SKM-1 (cell line): ENCODE data around the gene LRRC71.

ENCODE experiments used
- DNase-seq: peaks from one replicate; lab custom pipeline; 2025; ENCODE audit not compliant: unreplicated experiment; lab: John Stamatoyannopoulos, UW

The LRRC71 gene

GRCh38 chr1:156905176-156905575 lies 15.3 kb upstream of the LRRC71 start:
- no peak for DNase-seq

DNA sequence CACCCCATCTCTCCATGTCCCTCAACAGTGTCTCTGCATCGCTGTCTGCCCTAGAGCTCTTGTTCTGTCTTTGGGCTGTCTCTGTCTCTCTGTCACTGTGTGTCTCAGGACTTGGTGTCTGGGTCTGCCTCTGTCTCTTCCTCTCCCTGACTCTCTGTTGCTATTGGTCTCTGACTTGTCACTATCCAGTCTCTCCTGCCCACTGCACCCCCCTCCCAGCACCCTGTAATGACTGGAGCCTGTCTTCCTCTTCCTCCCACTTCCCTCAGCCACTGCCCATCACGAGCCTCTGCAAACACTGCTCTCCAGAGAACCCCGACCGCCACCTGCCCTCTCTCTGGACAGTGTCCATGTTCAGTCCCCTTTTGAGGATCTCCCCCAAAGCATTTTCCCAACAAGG lies 14.8 kb upstream of the LRRC71 start:
- DNase-seq: no peak

DNA sequence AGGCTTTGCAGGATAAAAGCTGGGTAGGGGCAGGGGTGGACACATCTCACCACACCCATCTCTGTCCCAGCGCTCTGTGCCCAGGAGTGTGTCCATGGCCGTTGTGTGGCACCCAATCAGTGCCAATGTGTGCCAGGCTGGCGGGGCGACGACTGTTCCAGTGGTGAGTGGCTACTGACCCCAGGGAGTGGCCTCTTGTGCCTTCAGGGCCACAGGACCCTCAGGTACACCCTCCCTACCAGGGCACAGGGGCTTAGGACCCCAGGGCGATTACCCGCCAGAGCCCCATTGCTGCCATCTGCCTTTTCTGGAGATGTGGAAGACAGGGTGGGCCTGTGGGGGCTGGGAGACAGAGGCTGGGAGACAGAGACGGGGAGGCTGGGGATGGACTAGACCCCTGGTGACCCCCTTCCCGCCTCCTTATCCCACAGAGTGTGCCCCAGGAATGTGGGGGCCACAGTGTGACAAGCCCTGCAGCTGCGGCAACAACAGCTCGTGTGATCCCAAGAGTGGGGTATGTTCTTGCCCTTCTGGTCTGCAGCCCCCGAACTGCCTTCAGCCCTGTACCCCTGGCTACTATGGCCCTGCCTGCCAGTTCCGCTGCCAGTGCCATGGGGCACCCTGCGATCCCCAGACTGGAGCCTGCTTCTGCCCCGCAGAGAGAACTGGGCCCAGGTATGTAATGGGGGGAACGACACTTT lies 14.1 kb upstream of the LRRC71 start:
- no peak for DNase-seq

DNA sequence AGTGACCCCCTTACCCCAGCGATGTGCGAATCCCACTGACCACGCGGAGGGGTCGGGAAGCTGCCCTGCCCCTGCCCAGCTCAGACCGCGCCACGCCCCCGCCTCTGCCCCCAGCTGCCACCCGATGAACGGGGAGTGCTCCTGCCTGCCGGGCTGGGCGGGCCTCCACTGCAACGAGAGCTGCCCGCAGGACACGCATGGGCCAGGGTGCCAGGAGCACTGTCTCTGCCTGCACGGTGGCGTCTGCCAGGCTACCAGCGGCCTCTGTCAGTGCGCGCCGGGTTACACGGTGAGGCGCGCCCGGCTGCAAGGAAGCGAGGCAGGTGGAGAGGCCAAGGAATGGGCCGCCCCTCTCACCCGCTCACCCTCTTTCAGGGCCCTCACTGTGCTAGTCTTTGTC lies 11.9 kb upstream of the LRRC71 start:
- no peak for DNase-seq

DNA sequence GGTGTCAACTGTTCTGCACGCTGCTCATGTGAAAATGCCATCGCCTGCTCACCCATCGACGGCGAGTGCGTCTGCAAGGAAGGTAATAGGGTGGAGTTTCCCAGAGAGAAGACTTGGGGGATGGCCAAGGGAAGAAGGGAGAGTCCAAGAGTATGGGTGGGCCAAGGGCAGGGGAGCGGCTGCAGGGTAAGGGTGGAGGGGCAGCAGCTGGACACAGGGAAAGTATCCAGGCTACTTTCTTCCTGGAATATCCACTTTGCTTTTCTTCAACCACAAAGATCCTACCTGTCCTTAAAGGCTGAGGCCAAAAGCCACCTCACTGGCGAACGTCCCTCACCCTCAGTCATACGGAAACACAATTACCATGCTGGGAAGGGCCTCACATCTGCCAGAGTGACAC lies 11.5 kb upstream of the LRRC71 start:
- no peak for DNase-seq

- DNase-seq: no peak
These were observed 10.8 kb upstream of the LRRC71 start for GRCh38 chr1:156909671-156910070.

DNA sequence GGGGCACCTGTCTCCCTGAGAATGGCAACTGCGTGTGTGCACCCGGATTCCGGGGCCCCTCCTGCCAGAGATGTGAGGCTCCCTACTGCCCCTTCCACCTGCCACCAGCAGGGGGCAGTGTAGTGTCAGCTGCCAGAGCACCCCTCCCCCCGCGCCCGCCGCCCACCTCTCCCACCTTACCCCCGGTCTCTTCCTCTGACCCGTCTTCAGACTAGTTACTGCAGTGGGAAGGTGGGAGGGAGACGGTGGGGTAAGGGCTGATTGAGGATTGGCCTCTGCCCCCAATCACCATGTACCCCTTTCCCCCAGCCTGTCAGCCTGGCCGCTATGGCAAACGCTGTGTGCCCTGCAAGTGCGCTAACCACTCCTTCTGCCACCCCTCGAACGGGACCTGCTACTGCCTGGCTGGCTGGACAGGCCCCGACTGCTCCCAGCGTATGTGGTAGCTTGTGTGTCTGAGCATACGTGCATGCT lies 10.1 kb upstream of the LRRC71 start:
- no peak for DNase-seq

DNA sequence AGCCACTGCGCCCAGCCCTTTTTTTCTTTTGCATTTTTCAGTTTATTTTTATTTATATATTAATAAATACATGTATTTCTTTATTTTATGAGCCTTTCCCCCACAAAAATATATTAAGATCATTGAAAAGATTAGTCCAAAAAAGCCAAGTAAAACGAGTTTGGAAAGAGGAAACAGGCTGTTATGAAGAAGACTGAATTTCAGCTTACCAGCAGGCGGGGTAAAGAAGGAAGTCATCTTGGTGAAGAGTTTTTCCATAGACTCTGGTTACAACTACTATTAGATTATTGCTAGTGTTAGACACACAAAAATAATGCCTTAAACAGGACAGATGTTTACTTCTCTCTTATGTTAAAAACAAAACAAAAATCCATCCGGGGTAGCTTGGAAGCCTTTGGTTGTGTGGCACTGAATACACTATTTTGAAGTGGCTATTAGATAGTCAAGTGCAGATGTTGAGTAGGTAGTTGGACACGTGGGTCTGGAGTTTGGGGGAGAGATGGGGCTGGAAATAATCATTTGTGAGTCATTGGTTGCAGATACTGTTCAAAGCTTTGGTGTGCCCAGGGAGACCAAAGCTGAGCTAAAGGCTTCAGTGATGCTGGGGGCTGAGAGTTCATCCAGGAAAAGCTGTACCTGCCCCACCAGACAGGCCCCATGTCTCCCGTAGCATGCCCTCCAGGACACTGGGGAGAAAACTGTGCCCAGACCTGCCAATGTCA lies 8.7 kb upstream of the LRRC71 start:
- peak; percentile 44 for DNase-seq

DNA sequence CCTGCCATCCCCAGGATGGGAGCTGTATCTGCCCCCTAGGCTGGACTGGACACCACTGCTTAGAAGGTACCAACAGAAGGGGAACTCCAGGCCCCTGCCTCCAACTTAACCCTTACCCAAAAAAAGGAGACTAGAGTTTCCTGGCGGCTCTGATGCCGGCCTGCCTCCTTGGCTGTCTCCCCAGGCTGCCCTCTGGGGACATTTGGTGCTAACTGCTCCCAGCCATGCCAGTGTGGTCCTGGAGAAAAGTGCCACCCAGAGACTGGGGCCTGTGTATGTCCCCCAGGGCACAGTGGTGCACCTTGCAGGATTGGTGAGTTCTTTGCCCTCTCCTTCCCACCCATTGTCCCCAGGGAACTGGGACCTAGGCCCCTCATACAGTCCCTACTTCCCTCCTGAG lies 8.1 kb upstream of the LRRC71 start:
- DNase-seq: no peak

- DNase-seq: no peak
These were observed 7.3 kb upstream of the LRRC71 start for GRCh38 chr1:156912861-156913808.

GRCh38 chr1:156913809-156914387 lies 6.5 kb upstream of the LRRC71 start:
- DNase-seq: no peak

DNA sequence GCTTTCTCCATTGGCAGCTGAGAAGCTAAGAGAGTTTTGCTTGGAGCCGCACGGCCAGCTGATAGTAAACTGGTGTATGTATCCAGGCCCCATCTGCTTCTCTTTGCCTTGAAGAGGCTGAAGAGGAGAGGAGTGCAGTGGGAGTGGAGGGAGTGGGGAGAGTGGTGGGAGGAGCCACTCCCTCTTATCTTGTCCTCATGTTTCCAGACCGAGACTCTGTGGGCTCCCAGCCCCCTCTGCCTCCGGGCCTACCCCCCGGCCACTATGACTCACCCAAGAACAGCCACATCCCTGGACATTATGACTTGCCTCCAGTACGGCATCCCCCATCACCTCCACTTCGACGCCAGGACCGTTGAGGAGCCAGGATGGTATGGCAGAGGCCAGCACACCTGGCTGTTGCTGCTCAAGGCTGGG lies 6.0 kb upstream of the LRRC71 start:
- no peak for DNase-seq

DNA sequence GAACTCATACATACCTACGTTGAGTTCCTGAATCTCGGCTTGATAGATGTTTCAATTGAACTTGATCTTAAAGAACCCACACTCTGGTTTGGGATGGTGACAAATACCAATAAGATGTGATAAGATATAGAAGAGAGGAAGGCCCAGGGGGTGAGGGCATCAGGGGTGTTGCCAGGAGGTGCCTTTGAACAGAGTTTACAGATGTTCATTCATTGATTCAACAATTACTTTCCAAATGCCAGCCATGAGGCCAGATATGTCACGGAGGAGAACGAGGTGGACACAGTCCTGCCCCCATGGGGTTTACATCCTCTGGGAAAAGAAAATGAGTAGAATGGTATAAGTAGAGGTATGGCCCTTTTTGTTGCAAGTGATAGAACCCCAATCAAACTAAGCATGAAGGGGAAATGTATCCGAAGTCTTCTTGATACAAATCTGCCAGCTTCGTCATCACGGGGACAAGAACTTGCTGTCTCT lies 659 bp downstream of the LRRC71 start:
- no peak for DNase-seq

DNA sequence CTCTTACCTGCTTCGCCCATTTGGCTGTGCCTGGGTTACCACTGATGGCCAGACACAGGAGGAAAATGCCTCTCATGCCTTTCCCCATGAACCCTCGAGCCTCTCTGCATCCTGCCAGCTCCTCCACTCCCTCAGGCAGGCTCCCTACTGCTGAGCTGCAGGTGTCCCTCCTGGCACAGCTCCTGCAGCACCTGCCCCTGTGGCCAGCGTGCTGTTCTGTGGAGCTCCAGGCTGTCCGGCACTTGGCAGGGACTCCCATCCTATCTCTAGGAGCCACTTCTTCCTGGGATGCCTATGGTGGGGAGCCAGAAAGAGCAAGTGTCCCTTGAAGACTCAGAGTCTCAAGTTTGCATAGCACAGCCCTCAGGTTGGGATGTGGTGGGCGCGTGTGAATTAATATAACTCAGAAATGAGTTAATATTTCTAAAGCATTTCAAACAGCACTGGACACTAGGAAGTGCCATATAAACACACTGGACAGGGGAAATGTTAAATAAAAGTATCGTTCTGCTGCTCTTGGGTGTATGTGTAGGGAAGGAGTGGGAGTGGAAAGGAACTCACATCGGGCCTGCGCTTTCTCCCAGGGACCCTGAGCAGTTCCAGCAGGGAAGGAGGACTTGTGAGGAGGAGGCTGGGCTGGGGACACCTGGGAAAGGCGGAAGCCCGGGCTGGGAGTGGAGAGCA lies 2.7 kb downstream of the LRRC71 start:
- DNase-seq: no peak

GRCh38 chr1:156923670-156924477 lies 3.4 kb downstream of the LRRC71 start:
- DNase-seq: no peak

- DNase-seq: no peak
These were observed 4.2 kb downstream of the LRRC71 start for GRCh38 chr1:156924478-156925153.

GRCh38 chr1:156925154-156926010 lies 5.0 kb downstream of the LRRC71 start:
- no peak for DNase-seq

GRCh38 chr1:156926175-156926574 lies 5.7 kb downstream of the LRRC71 start:
- DNase-seq: no peak
